GM12878 (cell line): ENCODE measurements around the gene BCAR3. TPM values are rescaled to one million over a fixed set of nuclear protein-coding genes. Genes with fewer than 3 reads are reported as not detected.

Experiments used
- ATAC-seq: fragments of 200-7000 bp; cut with Tn5 transposase; 3 replicates; pipeline ENCODE4 v1.9.1; 2020; ENCODE audit warnings: mild to moderate bottlenecking, moderate library complexity
- BruUV-seq: library from RNA; stranded (reverse); fragments of 400-500 nt; replicated peaks from 2 replicates; lab custom pipeline; 2021; lab: Mats Ljungman, UMichigan
- CTCF ChIA-PET: fragments of 300-600 bp; sonication (Branson Sonifier 250); formaldehyde crosslinking; extraction: SDS; loops from one replicate; lab custom pipeline; 2021; ENCODE audit warnings: inconsistent platforms; lab: Yijun Ruan, JAX
- POLR2A ChIA-PET: fragments of 350-600 bp; formaldehyde crosslinking; extraction: SDS; loops from one replicate; lab custom pipeline; 2021; ENCODE audit warnings: inconsistent platforms; lab: Charles Lee
- RAD21 ChIA-PET: fragments of 300-600 bp; sonication (Branson Sonifier 250); formaldehyde crosslinking; loops from one replicate; lab custom pipeline; 2023; ENCODE audit warnings: antibody characterized with exemption; ENCODE audit not compliant: unreplicated experiment; lab: Charles Lee
- SMC1A ChIA-PET: fragments of 300-600 bp; sonication (Branson Sonifier 250); formaldehyde crosslinking; loops from one replicate; lab custom pipeline; 2023; ENCODE audit not compliant: unreplicated experiment, uncharacterized antibody; lab: Charles Lee
- DNase-seq: peaks from one replicate; pipeline ENCODE4 v3.0.0-alpha.2; 2011; ENCODE audit warnings: low read depth, low spot score
- FAIRE-seq: peaks from 3 replicates; lab custom pipeline; 2011; peaks lifted over from hg19 to GRCh38; lab: Jason Lieb, UNC
- H2AFZ ChIP-seq: 2 replicates; pipeline ENCODE4 v1.6.0; 2011; ENCODE audit warnings: low read depth, low read length, control low read depth; ENCODE audit not compliant: control insufficient read depth
- H3K27ac ChIP-seq: 2 replicates; pipeline ENCODE4 v1.5.1; 2011; ENCODE audit warnings: control low read depth; ENCODE audit not compliant: control insufficient read depth, insufficient read depth
- H3K27me3 ChIP-seq, 2 experiments: replicated peaks in 1 of 2; 2 replicates each; pipeline versions ENCODE4 v1.6.0 to v1.6.1; 2011; ENCODE audit warnings: low read length in 1 of 2; ENCODE audit not compliant: control insufficient read depth in 2 of 2, insufficient read depth in 2 of 2
- H3K36me3 ChIP-seq, 2 experiments: 2 replicates each; pipeline ENCODE4 v1.5.1; 2011; ENCODE audit warnings: low read length in 1 of 2; ENCODE audit not compliant: control insufficient read depth in 2 of 2, insufficient read depth in 2 of 2
- H3K4me1 ChIP-seq: 2 replicates; pipeline ENCODE4 v1.6.1; 2011; ENCODE audit warnings: mild to moderate bottlenecking, low read length, moderate library complexity, mixed read lengths; ENCODE audit not compliant: control insufficient read depth, insufficient read depth
- H3K4me2 ChIP-seq: 2 replicates; pipeline ENCODE4 v1.6.0; 2011; ENCODE audit warnings: control low read depth; ENCODE audit not compliant: control insufficient read depth, insufficient read depth
- H3K4me3 ChIP-seq: fragments of 200-600 bp; sonication (generic); 2 replicates; pipeline ENCODE4 v1.5.1; 2016
- H3K79me2 ChIP-seq: 2 replicates; pipeline ENCODE4 v1.6.0; 2011; ENCODE audit warnings: low read length; ENCODE audit not compliant: control insufficient read depth, insufficient read depth
- H3K9ac ChIP-seq: 2 replicates; pipeline ENCODE4 v1.8.0; 2011; ENCODE audit warnings: low read length, control low read depth, mixed read lengths; ENCODE audit not compliant: control insufficient read depth, insufficient read depth
- H3K9me3 ChIP-seq: replicated peaks from 3 replicates; pipeline ENCODE4 v1.5.1; 2011; ENCODE audit warnings: mild to moderate bottlenecking, low read length; ENCODE audit not compliant: control insufficient read depth, insufficient read depth
- H4K20me1 ChIP-seq: 2 replicates; pipeline ENCODE4 v1.6.0; 2011; ENCODE audit not compliant: control insufficient read depth, insufficient read depth
- BCL3 ChIP-seq: IDR thresholded peaks from 2 replicates; pipeline ENCODE4 v1.6.1; 2011; ENCODE audit warnings: borderline replicate concordance, low read depth, mild to moderate bottlenecking, moderate library complexity, low read length; ENCODE audit not compliant: insufficient read depth, poor library complexity, severe bottlenecking
- CHD4 ChIP-seq: fragments of 200-600 bp; sonication (generic); IDR thresholded peaks from 2 replicates; pipeline ENCODE4 v1.6.1; 2016; ENCODE audit warnings: mild to moderate bottlenecking
- GATAD2B ChIP-seq: fragments of 450-650 bp; conservative IDR thresholded peaks from 2 replicates; pipeline ENCODE4 v1.6.1; 2017; ENCODE audit warnings: low read depth, mild to moderate bottlenecking, moderate library complexity
- MLLT1 ChIP-seq: fragments of 450-650 bp; IDR thresholded peaks from 2 replicates; pipeline ENCODE4 v1.6.1; 2016; ENCODE audit warnings: mild to moderate bottlenecking
- MTA2 ChIP-seq: fragments of 450-650 bp; IDR thresholded peaks from 2 replicates; pipeline ENCODE4 v1.6.1; 2016; ENCODE audit warnings: low read depth, mild to moderate bottlenecking, moderate library complexity
- NBN ChIP-seq: fragments of 450-650 bp; IDR thresholded peaks from 2 replicates; pipeline ENCODE4 v1.6.1; 2016
- PAX8 ChIP-seq: fragments of 450-650 bp; IDR thresholded peaks from 2 replicates; pipeline ENCODE4 v1.6.1; 2017; ENCODE audit warnings: mild to moderate bottlenecking, moderate library complexity
- PKNOX1 ChIP-seq: fragments of 450-650 bp; IDR thresholded peaks from 2 replicates; pipeline ENCODE4 v1.6.1; 2016; ENCODE audit warnings: mild to moderate bottlenecking
- POU2F2 ChIP-seq: IDR thresholded peaks from 3 replicates; pipeline ENCODE4 v1.6.1; 2011; ENCODE audit warnings: low read depth, mild to moderate bottlenecking, low read length, borderline replicate concordance
- RBBP5 ChIP-seq: fragments of 200-600 bp; sonication (generic); conservative IDR thresholded peaks from 2 replicates; pipeline ENCODE4 v1.6.1; 2016
- SIX5 ChIP-seq: IDR thresholded peaks from 2 replicates; pipeline ENCODE4 v1.6.1; 2011; ENCODE audit warnings: mild to moderate bottlenecking, low read depth, low read length, moderate library complexity; ENCODE audit not compliant: severe bottlenecking
- SMC3 ChIP-seq: IDR thresholded peaks from 2 replicates; pipeline ENCODE4 v1.6.1; 2011; ENCODE audit warnings: low read length, improper control_type of control experiment, borderline replicate concordance
- SRF ChIP-seq, 2 experiments: IDR thresholded peaks; 2 replicates each; pipeline ENCODE4 v1.6.1; 2011; ENCODE audit warnings: low read depth in 2 of 2, low read length in 2 of 2, mild to moderate bottlenecking in 1 of 2, moderate library complexity in 1 of 2
- STAT3 ChIP-seq: IDR thresholded peaks from 2 replicates; pipeline ENCODE4 v1.6.1; 2011; ENCODE audit warnings: low read depth, low read length, improper control_type of control experiment
- USF2 ChIP-seq: IDR thresholded peaks from 2 replicates; pipeline ENCODE4 v1.6.1; 2011; ENCODE audit warnings: low read depth, low read length, improper control_type of control experiment, borderline replicate concordance
- WGBS: methylation state at CpG from one replicate; pipeline ENCODE4 v1.1.6; 2016; ENCODE audit warnings: low lambda C conversion rate; ENCODE audit not compliant: insufficient replicate concordance, insufficient coverage; ENCODE audit errors: missing lambda C conversion rate; 5-methylcytosine and 5-hydroxymethylcytosine counted together
- in situ Hi-C: fragments of 300-500 bp; cut with MboI; formaldehyde crosslinking; loops from 9 replicates; pipeline ENCODE4 v1.14.3; 2018; ENCODE audit warnings: mixed read lengths
- intact Hi-C: fragments of 100-400 bp; cut with micrococcal nuclease; formaldehyde crosslinking; loops from one replicate; pipeline ENCODE4 v1.14.2; 2022; ENCODE audit not compliant: unreplicated experiment
- polyA plus RNA-seq, 11 experiments: library from polyadenylated mRNA; depleted of rRNA in 4 of 11; unstranded in 6 of 11; stranded (reverse) in 5 of 11; fragments of >200 nt; fragmentation: Nextera tagmentation in 4 of 11; fragmentation: Illumina TruSeq in 1 of 11; extraction: Ambion mirVana in 4 of 11; extraction: Trizol in 1 of 11; gene quantifications; 1 replicate in 1 of 11; 2 replicates in 10 of 11; pipeline versions ENCODE4 v1.2.1 to v1.2.3, GENCODE V29; 2011 to 2016; ENCODE audit warnings: inconsistent platforms in 2 of 11, missing spikeins in 2 of 11, low read depth in 1 of 11
- total RNA-seq, 4 experiments: library from RNA; depleted of rRNA in 3 of 4; stranded (reverse); fragments of >200 nt in 3 of 4; fragmentation: Illumina TruSeq in 1 of 4; extraction: Trizol in 1 of 4; gene quantifications; 2 replicates each; pipeline versions ENCODE4 v1.2.1 to v1.2.3, GENCODE V29; 2013 to 2021

Gene BCAR3
- total and polyA plus RNA-seq, 10 of the 15 experiments (the other 5 are each of a cell fraction or from before 2014, with no cell fraction given), result 1.3 to 6.6 (median 1.8) TPM

GRCh38 chr1:93640656-93641440, 40.8 kb downstream of the BCAR3 start (continued):
- TF ChIP-seq MLLT1, result no peak
- TF ChIP-seq STAT3, result no peak
- no peak for TF ChIP-seq MTA2
- TF ChIP-seq PAX8, result no peak
- no peak for TF ChIP-seq SIX5
- TF ChIP-seq RBBP5, result no peak
- TF ChIP-seq USF2, result no peak
- TF ChIP-seq, all 136 proteins: peak for 0

- Histone ChIP-seq H3K4me3 (no peak overlapping the region), H3K79me2 (no peaks in the 10 kb centered on the region), H3K27me3 (no peaks in the 10 kb centered on the region), H3K4me2 (no peak overlapping the region), H3K9me3 (no peaks in the 10 kb centered on the region), H3K36me3 (no peaks in the 10 kb centered on the region; a peak in 1 of 4 replicates), H3K27ac (no peak overlapping the region), H2AFZ (no peak overlapping the region), H4K20me1 (no peaks in the 10 kb centered on the region), H3K9ac (no peak overlapping the region), H3K4me1 (0 out of 2 replicates have a peak, but pooled peaks cover 3% of the 10 kb centered on the region)
- intact Hi-C loops (no loop called here), in situ Hi-C loops (no loop called here)
- DNase-seq (no peak), ATAC-seq (no peak), FAIRE-seq (no peak)
- BruUV-seq, result no TSS peak
- ChIA-PET POLR2A (interaction anchor here (0.6 to 0.7 kb wide), 2 partner anchors 54 to 313 kb away, joined by 3 read pairs; no protein-coding TSS in a partner anchor), CTCF (interaction anchor here (1.2 to 4.8 kb wide), 4 partner anchors 10 to 207 kb away, joined by 4 to 23 read pairs (median 11); no protein-coding TSS in a partner anchor), RAD21 (interaction anchor here (1.3 kb wide), 1 partner anchor 65 kb away, joined by 5 read pairs; no protein-coding TSS in a partner anchor), SMC1A (interaction anchor here (1.1 to 18.3 kb wide), 9 partner anchors 8 to 203 kb away, joined by 3 to 505 read pairs (median 6); no protein-coding TSS in a partner anchor)
- 85% methylated on average over 8 of the region's 8 CpGs for WGBS
- TF ChIP-seq CHD4 (no peak), PKNOX1 (no peak), BCL3 (no peak), POU2F2 (no peak), NBN (no peak), SRF (IDR thresholded peaks at IDR 0.05; ENCODE audit: low read depth in 2 of 2, low read length in 2 of 2) (no peak), GATAD2B (no peak), SMC3 (no peak)
Measured at GRCh38 chr1:93638981-93639380, 42.7 kb downstream of the BCAR3 start.
